Skeletal muscle satellite cell (primary cell): ENCODE data around the gene PRPF40B. TPM values are rescaled to one million over a fixed set of nuclear protein-coding genes. Genes with fewer than 3 reads are reported as not detected.

Source experiments
- H3K27me3 ChIP-seq: 2 replicates; pipeline ENCODE4 v1.7.0; 2013; ENCODE audit warnings: low read length; ENCODE audit not compliant: control insufficient read depth, insufficient read depth
- H3K36me3 ChIP-seq: 2 replicates; pipeline ENCODE4 v1.7.0; 2013; ENCODE audit warnings: mild to moderate bottlenecking, control low read depth, low read length; ENCODE audit not compliant: insufficient read depth
- H3K4me1 ChIP-seq: 2 replicates; pipeline ENCODE4 v1.7.0; 2013; ENCODE audit warnings: low read length; ENCODE audit not compliant: control insufficient read depth, insufficient read depth
- H3K4me2 ChIP-seq: 2 replicates; pipeline ENCODE4 v1.7.0; 2013; ENCODE audit warnings: mild to moderate bottlenecking, low read length
- H3K4me3 ChIP-seq: 2 replicates; pipeline ENCODE4 v1.7.0; 2013; ENCODE audit warnings: low read length
- H3K9ac ChIP-seq: 2 replicates; pipeline ENCODE4 v1.7.0; 2013; ENCODE audit warnings: mild to moderate bottlenecking, low read depth, low read length, moderate library complexity
- H3K9me3 ChIP-seq: replicated peaks from 2 replicates; pipeline ENCODE4 v1.7.0; 2013; ENCODE audit warnings: mild to moderate bottlenecking, control low read depth, low read length
- small RNA-seq: library from RNA; depleted of rRNA; stranded (forward); fragments of <200 nt; gene quantifications from one replicate; pipeline ENCODE3, GENCODE V24; 2012

PRPF40B gene

DNA sequence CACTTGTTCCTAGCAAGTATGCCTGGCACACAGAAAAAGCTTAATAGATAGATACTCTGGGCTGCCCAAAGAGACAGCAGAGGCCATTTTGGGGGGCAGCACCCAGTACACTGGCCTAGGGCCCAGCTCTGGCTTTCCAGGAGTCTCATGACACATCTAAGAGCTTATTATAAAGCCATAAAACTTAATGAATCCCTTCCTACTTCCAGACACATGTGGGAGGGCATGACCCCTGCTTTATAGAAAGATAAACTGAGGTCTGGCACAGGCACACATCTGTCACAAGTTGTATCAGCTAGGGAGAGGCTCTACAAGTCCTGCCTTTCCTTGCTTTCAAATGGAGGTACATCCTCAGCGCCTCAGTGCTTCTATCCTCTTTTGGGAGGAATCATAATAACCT, 56.7 kb downstream of the PRPF40B start:
- no peak overlapping the region for H3K4me3 ChIP-seq
- H3K4me1 ChIP-seq = no peaks in the 10 kb centered on the region
- H3K9ac ChIP-seq = no peak overlapping the region
- H3K27me3 ChIP-seq = no peaks in the 10 kb centered on the region
- no peaks in the 10 kb centered on the region for H3K9me3 ChIP-seq
- H3K4me2 ChIP-seq = no peak overlapping the region
- no peaks in the 10 kb centered on the region for H3K36me3 ChIP-seq

DNA sequence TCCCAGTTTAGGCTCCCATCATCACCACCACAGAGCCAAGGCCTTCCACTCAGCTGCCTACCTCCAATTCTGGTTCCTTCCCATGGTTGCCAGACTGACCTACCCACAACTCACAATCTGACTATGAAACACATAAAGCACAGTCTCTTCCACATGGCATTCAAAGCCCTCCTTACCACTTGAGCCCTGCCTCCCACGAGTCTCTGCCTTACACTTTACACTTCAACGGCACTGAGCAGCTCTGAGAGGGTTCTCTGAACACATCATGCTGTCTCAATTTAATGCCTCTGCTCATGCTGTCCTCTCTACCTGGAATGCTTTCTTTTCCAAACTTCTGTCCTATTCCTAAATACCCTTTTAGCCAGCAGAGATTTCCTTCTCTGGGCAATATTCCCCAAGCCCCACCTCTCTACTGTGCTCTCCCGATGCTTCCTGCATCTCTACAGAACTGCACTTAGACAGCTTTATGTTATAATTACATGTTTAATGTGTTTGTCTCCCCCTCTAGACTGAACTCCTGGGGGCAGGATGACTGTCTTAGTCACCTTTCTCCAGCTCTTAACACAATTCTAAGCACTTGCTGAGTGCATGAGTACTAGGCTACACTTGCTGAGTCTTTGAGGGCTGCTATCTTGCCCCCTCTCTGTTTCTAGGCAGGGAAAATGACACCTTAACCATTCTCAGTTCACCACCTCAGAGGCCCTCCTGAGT, 60.4 kb downstream of the PRPF40B start:
- H3K27me3 ChIP-seq = no peaks in the 10 kb centered on the region
- H3K36me3 ChIP-seq = no peaks in the 10 kb centered on the region
- H3K4me2 ChIP-seq = no peak overlapping the region
- H3K9ac ChIP-seq = no peak overlapping the region
- no peaks in the 10 kb centered on the region for H3K9me3 ChIP-seq
- no peak overlapping the region for H3K4me3 ChIP-seq
- peaks cover 2% of the 10 kb centered on the region for H3K4me1 ChIP-seq

DNA sequence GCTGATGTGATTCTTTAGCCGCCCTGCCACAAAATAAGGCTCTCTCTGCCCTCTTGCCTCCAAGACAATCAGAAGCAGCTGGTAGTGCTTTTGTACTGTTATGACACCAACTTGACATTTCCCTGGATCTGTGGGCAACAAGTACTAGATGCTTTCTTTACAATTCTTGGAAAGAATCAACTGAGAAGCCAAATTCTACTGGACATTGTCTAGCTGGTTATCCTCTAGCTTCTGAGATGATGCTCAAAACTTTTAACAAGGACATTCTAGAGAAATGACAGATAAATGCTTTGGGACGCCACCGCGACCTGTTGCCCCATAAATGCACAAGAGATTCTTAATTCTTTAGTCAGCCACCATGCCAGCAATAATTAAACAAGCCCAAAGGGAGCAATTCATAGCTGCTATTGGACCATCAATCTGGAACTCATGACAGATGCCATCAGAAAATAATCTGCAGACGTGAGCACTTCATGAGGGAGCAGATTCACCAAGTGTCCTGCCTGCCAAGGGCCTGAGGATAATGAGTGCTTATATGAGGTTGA, 61.0 kb downstream of the PRPF40B start:
- Histone ChIP-seq H3K9me3 (no peaks in the 10 kb centered on the region), H3K36me3 (no peaks in the 10 kb centered on the region), H3K4me2 (no peak overlapping the region), H3K9ac (no peak overlapping the region), H3K4me3 (no peak overlapping the region), H3K4me1 (peaks cover 2% of the 10 kb centered on the region), H3K27me3 (no peaks in the 10 kb centered on the region)

DNA sequence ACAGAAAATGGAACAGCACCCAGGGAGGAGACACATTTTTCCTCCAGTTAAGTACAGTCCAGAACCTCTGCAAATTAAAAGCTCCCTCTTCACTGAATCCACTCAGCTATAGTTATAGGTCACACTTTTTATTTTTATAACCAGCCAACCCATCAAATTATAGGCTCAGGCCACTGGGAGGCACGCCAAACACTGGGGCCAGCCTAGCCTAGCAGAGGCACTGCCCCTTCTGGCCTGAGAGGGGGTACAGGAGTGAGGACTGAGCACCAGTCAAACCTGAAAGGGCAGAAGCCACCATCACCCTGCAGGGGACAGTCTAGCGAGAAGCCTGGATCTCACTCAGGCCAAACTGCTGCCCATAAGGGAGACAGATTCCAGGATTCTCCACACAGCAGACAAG, 64.6 kb downstream of the PRPF40B start:
- H3K27me3 ChIP-seq = no peaks in the 10 kb centered on the region
- no peaks in the 10 kb centered on the region for H3K9me3 ChIP-seq
- H3K4me3 ChIP-seq = no peak overlapping the region
- H3K4me2 ChIP-seq = no peak overlapping the region
- no peaks in the 10 kb centered on the region for H3K36me3 ChIP-seq
- peaks cover 2% of the 10 kb centered on the region for H3K4me1 ChIP-seq
- no peak overlapping the region for H3K9ac ChIP-seq

DNA sequence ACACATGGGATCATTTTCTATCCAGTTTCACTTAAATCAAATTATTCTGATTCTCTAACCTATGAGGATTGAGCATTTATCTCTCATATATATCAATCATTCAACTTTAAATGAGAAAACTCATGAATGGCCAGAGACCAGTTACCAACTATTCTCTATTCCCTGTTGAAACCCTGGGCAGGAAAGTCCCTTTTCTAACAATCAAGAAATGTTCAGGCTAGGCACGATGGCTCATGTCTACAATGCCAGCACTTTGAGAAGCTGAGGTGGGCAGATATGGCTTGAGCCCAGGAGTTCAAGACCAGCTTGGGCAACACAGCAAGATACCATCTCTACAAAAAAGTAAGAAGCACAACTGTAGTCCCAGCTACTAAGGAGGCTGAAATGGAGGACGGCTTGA, 65.9 kb downstream of the PRPF40B start:
- Histone ChIP-seq H3K9me3 (no peaks in the 10 kb centered on the region), H3K4me3 (no peak overlapping the region), H3K27me3 (no peaks in the 10 kb centered on the region), H3K36me3 (no peaks in the 10 kb centered on the region), H3K9ac (no peak overlapping the region), H3K4me1 (peaks cover 4% of the 10 kb centered on the region), H3K4me2 (no peak overlapping the region)

DNA sequence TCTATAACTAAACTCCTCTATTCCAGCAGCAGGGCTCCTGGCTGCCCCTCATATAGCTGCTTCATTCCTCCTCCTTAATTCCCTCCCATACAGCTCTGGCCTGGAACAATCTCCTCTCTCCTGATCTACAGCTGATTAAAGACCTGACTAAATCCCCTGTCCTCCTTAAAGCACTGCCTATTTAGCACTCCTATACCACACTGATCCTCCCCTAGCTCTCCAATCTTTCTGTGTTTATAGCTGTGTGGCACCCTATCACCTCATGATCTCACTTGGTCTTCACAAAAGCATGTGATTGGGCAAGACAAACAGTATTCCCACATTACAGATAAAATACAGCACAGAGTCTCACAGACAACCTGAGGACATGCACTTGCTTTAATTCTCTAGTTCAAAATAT, 66.4 kb downstream of the PRPF40B start:
- no peak overlapping the region for H3K9ac ChIP-seq
- H3K9me3 ChIP-seq = no peaks in the 10 kb centered on the region
- H3K4me3 ChIP-seq = no peak overlapping the region
- no peaks in the 10 kb centered on the region for H3K36me3 ChIP-seq
- H3K27me3 ChIP-seq = no peaks in the 10 kb centered on the region
- H3K4me2 ChIP-seq = no peak overlapping the region
- H3K4me1 ChIP-seq = peaks cover 6% of the 10 kb centered on the region

DNA sequence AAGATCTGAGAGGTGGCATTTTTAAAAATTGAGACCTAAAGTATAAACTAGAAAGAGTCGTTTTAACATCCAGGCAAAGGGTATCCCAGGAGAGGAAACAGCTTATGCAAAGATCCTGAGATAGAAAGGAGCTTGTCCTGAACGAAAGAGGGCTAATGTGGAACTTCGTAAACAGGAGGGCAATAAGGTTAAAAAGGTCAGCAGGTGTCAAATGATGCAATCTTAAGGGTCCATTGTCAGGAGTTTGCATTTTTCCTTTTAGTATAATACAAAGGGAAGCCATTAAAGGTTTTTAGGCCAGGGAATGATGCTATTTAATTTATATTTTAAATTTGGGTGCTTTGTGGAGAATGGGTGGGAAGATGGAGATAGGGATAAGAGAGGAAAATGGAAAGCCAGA, 69.5 kb downstream of the PRPF40B start:
- no peaks in the 10 kb centered on the region for H3K27me3 ChIP-seq
- peaks cover 4% of the 10 kb centered on the region for H3K4me1 ChIP-seq
- H3K4me3 ChIP-seq = no peak overlapping the region
- H3K9me3 ChIP-seq = no peaks in the 10 kb centered on the region
- H3K36me3 ChIP-seq = no peaks in the 10 kb centered on the region
- H3K9ac ChIP-seq = no peak overlapping the region
- no peak overlapping the region for H3K4me2 ChIP-seq

DNA sequence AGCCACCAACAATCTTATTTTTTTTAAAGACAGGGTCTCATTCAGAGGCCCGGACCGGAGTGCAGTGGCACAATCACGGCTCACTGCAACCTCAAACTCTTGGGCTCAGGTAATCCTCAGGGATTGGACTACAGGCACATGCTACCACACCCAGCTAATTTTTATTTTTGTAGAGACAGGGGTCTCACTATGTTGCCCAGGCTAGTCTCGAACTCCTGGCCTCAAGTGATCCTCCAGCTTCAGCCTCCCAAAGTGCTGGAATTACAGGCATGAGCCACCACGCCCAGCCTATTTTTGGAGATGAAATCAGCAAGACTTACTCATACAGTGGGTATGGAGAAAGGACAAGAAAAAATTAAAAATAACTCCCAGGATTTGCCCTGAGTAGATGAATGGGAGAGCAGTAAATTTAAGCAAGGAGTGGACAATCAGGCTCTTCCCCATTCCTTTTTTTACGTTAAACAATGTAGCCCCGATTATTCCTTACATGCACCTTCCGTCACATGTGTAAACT, 70.6 kb downstream of the PRPF40B start:
- H3K9me3 ChIP-seq = no peaks in the 10 kb centered on the region
- peaks cover 14% of the 10 kb centered on the region for H3K4me1 ChIP-seq
- H3K27me3 ChIP-seq = no peaks in the 10 kb centered on the region
- H3K36me3 ChIP-seq = no peaks in the 10 kb centered on the region
- no peak overlapping the region for H3K4me3 ChIP-seq
- no peak overlapping the region for H3K9ac ChIP-seq
- no peak overlapping the region for H3K4me2 ChIP-seq

Small RNA genes lying within 50 kb of the gene (small RNA-seq; reads per million reads assigned to genes)
- not detected for gene HIGD1AP9
- gene POLR2KP1 = not detected
- not detected for gene RNU6-834P
